AG04449 (cell line): ENCODE measurements around the gene TCAF1.
A peak's percentile ranks its signal among the peaks of the same experiment; 100 is the strongest.

Experiments used
- CTCF ChIA-PET: fragments of 350-600 bp; formaldehyde crosslinking; extraction: SDS; loops from one replicate; lab custom pipeline; 2021; ENCODE audit warnings: antibody characterized with exemption; lab: Yijun Ruan, JAX
- POLR2A ChIA-PET: fragments of 400-600, 350-600 bp; formaldehyde crosslinking; extraction: SDS; loops from one replicate; lab custom pipeline; 2020; ENCODE audit warnings: antibody characterized with exemption, inconsistent platforms; lab: Yijun Ruan, JAX
- DNase-seq: peaks from one replicate; pipeline ENCODE4 v3.0.0-alpha.2; 2010; ENCODE audit warnings: low read depth, low spot score
- H3K4me3 ChIP-seq: 2 replicates; pipeline ENCODE4 v1.5.1; 2011; ENCODE audit warnings: low read depth, mild to moderate bottlenecking, control low read depth, low read length
- TF ChIP-seq, protein P1 (sequence below): IDR thresholded peaks from one replicate; pipeline ENCODE4 v1.5.1; 2011; ENCODE audit warnings: mild to moderate bottlenecking, moderate library complexity, low read length, control low read depth, inconsistent platforms; ENCODE audit not compliant: insufficient read depth; ENCODE audit errors: missing control alignments

The TCAF1 gene

DNA sequence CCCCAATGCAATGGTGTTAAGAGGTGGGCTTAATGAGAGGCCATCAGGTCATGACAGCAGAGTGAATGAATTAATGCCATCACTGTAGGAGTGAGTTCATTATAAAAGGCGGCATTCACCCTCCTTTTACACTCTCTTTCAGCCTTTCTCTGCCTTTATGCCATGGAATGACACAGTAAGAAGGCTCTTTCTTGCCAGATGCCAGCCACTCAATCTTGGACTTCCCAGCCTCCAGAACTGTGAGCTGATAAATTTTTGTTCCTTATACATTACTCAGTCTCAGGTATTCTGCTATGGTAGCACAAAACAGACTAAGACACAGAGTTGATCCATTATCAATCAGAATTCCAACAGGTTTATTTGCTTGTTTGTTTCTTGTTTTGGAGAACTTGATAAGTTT, 3.2 kb downstream of the TCAF1 start:
- no peak overlapping the region for H3K4me3 ChIP-seq
- CTCF ChIA-PET, result interaction anchor here (1.0 to 1.4 kb wide), 2 partner anchors 11 kb away, joined by 3 to 7 read pairs; no protein-coding TSS in a partner anchor
- TF ChIP-seq, protein P1, sequence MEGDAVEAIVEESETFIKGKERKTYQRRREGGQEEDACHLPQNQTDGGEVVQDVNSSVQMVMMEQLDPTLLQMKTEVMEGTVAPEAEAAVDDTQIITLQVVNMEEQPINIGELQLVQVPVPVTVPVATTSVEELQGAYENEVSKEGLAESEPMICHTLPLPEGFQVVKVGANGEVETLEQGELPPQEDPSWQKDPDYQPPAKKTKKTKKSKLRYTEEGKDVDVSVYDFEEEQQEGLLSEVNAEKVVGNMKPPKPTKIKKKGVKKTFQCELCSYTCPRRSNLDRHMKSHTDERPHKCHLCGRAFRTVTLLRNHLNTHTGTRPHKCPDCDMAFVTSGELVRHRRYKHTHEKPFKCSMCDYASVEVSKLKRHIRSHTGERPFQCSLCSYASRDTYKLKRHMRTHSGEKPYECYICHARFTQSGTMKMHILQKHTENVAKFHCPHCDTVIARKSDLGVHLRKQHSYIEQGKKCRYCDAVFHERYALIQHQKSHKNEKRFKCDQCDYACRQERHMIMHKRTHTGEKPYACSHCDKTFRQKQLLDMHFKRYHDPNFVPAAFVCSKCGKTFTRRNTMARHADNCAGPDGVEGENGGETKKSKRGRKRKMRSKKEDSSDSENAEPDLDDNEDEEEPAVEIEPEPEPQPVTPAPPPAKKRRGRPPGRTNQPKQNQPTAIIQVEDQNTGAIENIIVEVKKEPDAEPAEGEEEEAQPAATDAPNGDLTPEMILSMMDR, result no peak
- POLR2A ChIA-PET, result no interaction called here
- no peak for DNase-seq

DNA sequence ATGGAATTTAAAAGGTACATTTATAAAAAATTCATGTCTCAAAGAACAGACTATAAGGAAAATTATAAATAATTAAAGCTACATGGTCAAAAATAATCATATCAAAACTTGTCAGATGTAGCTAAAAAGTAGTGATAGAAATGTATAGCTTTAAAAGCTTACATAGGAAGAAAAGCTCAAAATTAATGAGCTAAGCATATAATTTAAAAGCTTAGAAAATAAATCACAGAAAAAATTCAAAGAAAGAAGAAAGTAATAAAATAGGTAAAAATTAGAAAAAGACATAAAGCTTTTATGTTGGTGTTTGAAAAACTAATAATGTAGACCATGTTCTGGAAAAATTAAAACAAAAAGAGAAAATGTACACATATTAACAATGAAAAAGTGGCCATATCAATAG, 5.3 kb downstream of the TCAF1 start:
- ChIA-PET POLR2A (no interaction called here), CTCF (no interaction called here)
- no peak overlapping the region for H3K4me3 ChIP-seq
- TF ChIP-seq, protein P1, result no peak
- no peak for DNase-seq

DNA sequence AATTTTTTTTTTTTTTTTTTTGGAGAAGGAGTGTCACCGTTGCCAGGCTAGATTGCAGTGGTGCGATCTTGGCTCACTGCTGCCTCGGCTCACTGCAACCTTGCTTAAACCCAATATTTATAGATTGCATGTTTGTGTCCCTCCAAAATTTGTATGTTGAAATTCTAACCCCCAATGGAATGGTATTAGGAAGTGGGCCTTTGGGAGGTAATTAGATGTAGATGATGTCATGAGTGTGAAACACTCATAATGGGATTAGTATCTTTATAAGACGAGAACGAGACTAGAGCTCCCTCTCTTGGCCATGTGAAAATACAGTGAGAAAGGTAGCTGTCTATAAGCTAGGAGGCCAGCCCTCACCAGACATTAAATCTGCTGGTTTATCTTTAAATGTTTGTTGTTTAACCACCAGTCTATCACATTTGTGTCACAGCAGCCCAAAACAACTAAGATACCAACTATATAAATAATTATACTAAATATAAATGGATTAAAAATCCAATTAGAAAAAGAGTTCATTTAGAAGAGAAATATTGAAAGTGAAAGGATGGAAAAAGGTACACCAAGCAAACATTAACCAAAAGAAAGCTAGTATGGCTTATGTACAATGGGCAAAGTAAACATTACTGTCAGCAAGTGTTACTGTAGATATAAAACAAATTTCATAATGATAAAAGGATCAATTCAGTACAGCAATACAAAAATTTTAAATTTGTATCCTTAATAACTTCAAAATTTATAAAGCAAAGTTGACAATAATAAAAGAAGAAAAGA, 9.3 kb downstream of the TCAF1 start:
- CTCF ChIA-PET, result interaction anchor here (1.4 to 4.3 kb wide), 3 partner anchors 8 to 11 kb away, joined by 4 to 27 read pairs (median 12); partner anchors contain the start of gene TCAF1
- no peak overlapping the region for H3K4me3 ChIP-seq
- POLR2A ChIA-PET, result no interaction called here
- no peak for DNase-seq
- TF ChIP-seq, protein P1, result peak; percentile 13

DNA sequence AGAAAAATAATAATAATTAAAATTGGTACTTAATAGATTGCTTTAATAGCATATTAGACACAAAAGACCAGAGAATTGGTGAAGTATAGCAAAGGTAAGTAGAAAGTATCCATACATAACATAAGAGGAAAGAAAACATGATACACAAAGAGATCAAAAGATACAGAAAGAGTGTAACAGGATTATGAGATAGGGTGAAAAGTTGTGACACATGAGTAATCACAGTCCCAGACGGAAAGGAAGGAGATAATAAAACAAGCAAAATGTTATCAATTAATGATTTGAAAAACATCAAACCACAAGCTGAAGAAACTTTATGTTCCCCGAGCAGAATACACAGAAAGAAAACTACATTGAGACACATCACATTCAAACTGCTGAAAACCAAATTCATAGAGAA, 10.5 kb downstream of the TCAF1 start:
- ChIA-PET POLR2A (no interaction called here), CTCF (interaction anchor here (2.1 to 4.3 kb wide), 2 partner anchors 9 to 10 kb away, joined by 12 to 27 read pairs; partner anchors contain the start of gene TCAF1)
- no peak overlapping the region for H3K4me3 ChIP-seq
- TF ChIP-seq, protein P1, result no peak
- no peak for DNase-seq

DNA sequence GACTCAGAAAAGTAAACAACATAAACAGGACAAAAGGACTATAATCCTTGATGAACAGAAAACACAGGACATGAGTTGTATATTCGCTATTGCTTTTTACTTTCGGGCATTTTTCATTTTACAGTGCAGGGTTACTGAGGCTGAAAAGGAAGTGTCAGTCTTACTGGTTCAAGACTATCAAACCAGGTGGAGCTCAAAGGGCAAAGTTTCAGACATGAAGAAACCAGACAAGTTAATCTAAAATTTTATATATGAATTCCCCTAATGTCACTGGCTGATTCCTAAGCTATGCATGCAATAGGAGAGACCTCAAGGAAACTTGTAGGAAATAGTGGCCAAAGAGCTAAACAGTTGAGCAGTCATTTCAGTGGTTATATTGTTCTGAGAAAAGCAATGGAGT, 11.4 kb downstream of the TCAF1 start:
- POLR2A ChIA-PET, result no interaction called here
- CTCF ChIA-PET, result interaction anchor here (4.3 kb wide), 1 partner anchor 10 kb away, joined by 27 read pairs; the partner anchor contains the start of gene TCAF1
- DNase-seq, result no peak
- H3K4me3 ChIP-seq, result no peak overlapping the region
- TF ChIP-seq, protein P1, result no peak

DNA sequence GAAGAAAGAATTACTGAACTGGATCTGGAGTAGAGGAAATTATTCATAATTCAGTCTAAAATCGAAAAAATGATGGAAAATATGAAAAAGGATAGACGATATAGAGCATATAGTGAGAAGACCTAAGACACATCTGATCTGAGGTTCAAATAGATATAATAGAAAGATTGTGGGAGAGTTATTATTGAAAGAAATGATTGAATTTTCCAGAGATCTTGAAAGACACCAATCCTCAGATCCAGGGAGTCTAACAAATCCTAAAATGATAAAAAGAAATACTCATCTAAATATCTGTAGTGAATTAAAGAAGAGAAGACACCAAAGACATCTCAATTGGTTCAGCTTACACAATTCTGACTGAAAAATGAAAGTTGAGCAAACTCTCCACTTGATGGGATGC, 12.9 kb downstream of the TCAF1 start:
- H3K4me3 ChIP-seq, result no peak overlapping the region
- ChIA-PET CTCF (interaction anchor here (1.8 to 3.0 kb wide), 3 partner anchors 11 to 123 kb away, joined by 4 to 17 read pairs (median 7); partner anchors contain the start of gene TCAF1), POLR2A (no interaction called here)
- DNase-seq, result no peak
- TF ChIP-seq, protein P1, result no peak
